Stimulated activated naive CD4-positive, alpha-beta T cell (primary cell): ENCODE measurements around the gene ADK.

ENCODE experiments used
- DNase-seq, 6 experiments: peaks; one replicate each; lab custom pipeline; 2025; lab: John Stamatoyannopoulos, UW

The ADK gene

DNA sequence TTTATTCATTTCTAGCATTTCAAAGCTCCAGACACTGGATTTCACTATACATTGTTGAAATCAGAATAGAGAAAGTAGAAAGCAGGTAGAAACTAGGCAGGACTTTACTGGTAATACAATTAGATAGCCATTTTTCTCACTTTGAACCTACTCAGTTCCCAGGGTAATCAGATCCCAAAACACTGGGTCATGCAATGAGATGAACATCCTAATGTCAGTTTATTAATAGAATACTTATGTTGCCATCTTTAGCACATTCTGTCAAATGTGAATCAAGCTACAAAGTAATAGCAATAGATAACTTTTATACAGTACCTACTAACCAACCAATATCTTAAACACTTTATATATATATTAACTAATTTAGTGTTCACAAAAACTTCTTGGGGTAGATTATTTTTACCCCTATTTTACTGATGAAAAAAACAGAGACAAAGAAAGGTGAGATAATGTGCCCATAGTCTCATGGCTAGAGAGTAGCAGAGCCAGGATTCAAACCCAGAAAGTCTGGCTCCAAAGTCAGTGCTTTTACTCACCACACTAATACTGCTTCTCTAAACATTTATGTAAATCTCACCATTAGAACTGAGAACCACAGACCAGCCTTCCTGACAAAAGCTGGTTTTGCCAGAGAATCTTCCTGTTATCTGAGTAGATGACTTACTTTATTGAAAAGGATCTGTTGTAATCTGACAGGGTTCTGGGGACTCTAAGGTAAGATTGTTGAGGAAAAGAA, 521.6 kb downstream of the ADK start:
- no peak for DNase-seq

DNA sequence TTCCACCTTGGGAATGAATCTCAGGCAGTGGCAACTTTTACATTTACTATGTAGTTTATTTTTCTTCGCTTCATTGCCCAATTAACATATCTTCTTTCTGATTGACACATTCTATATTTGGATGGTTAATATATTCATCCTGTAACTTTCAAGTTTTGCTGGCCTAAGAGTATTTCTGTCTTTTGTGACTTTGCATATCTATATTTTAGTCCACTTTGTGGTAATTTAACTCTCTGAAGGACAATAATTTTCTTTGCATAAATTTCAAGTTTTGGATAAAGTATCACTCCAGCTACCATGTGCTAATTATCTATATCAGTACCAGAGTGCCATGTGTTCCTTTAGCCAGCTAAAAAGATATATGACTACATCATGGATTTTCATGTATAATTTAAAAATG, 523.9 kb downstream of the ADK start:
- no peak for DNase-seq

DNA sequence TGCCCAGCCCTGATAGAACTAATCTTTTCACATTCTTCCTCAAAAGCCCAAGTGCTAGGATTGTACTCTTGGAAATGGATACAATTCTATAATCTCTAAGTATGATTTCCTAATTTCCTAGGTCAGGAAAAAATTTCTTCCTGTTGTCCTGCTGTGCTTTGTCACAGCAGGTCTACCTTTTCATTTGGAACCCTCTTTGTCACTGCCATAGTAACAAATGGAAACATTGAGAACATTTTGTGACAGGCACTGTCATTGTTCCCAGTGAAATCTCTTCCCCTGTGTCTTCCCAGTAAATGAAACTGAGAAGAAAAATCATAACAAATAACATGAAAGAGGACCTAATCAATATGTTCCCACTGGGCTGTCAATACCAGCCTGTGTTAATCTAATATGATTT, 524.5 kb downstream of the ADK start:
- no peak for DNase-seq

DNA sequence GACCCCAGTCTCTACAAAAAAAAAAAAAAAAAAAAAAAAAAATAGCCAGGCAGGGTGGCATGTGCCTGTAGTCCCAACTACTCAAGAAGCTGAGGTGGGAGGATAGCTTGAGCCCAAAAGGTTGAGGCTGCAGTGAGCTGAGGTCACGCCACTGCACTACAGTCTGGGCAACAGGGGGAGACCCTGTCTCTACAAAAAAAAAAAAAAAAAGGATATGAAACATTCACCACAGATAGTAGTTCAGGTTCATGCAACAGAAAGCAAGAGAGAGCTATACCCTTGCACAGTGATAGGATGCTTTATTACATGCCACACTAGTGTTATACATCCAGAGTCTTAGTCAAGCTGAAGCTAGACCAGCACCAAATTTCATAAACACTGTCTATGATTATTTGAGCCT, 526.9 kb downstream of the ADK start:
- no peak for DNase-seq

DNA sequence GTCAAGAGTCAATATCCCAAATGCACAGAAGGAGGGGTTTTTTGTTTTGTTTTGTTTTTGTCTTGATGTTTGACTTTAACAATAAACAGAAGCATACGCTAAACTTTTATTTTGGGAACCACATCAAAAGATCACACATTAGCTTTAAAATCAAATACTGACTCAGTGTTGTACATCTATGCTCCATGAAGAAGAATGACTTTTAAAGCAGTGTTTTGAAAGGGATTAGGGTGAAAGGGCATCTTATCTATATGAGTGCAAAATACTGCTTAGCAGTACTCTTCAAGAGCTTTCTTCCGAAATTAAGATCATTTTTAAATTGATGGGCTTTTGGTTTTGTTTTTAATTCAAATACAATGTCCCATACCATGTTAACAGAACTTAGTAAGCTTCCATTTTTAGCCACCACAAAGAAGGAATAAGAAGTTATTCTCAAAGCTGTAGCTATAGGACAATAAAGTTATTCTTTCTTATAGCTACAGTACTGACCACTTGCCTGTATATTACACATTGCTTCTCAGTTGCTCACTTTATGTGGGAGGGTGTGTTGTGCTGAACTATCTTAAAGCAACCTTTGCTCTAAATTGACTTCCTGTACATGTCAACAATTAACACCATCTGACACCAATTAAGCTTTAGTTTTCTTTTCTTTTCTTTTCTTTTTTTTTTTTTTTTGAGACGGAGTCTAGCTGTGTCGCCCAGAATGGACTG, 531.1 kb downstream of the ADK start:
- DNase-seq = no peak

DNA sequence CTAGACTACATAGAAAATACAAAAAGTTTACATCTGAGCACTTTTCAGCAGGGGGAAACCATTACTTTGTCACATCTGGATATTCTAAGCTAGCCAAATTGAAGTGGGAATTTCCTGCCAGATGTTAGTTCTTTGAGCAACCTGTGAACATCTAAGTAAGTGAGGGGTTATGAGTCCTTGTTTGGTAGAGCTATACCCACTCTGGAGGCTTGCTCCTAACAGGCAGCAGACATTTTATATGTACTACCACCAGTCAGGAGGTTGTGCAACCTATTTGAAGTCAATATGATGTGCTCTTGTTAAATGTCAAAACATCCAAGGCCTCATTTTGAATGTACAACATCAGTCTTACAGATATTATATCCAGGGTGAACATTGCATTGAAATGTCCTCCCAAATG, 532.0 kb downstream of the ADK start:
- no peak for DNase-seq

DNA sequence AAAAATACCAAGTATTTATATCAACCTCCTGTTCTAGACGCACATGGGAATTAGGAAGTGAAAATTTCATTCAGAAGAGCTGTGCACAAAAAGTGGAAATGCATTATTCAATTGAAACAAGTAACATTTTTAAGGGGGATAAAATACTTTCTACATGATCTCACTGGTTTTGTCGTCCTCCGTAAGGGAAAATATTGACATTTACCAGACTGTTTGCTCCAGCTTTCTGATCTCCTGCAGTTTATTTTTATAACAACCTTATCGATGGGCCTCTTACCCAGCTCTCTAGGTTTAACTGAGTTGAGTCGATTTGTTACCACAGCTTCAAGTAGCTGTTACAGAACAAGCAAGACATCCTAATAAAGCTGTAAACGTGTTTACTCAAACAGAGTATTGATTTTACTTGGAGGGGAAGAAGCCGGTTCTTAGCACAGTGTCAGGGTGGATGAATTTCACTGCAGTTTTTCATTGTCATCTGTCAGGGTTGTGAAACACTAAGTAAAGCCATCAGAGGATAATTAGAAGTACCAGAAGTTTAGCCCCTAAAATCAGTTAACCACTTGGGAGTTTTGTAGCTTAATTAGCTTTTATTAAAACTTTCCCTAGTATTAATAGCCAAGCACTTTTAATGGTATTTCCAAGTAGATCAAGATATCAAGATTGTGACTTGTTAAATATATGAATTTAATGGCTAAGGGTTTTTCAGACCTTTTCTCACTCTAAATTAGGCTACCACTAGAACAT, 532.8 kb downstream of the ADK start:
- DNase-seq = no peak

DNA sequence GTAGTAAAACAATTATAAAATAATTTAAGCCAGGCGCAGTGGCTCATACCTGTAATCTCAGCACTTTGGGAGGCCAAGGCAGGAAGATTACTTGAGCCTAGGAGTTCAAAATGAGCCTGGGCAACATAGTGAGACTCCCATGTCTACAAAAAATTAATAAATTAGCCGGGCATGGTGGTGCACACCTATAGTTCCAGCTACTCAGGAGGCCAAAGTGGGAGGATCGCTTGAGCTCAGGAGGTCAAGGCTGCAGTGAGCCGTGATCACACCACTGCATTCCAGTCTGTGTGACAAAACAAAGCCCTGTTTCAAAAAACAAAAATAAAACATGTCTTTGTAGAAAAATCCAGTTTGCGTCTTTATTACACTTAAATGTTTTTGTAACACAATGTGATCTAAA, 533.4 kb downstream of the ADK start:
- DNase-seq = no peak

DNA sequence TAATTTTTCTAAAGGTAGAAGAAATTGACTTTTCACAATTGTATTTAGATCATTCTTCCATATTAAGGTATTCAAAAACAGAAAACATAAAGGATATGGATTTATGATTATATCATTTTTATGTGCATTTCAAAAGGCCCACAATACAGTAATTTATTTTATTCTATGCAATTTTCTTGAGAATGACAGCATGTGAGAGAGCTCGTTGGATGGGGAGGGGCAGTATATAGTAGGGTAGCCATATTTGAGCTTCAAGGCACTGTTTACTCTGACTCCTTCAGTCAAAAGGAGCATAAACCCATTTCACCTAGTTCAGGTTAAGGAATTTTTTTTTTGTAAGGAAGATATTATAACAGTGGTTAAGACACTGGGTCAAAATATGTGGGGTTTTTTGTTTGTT, 534.5 kb downstream of the ADK start:
- no peak for DNase-seq

DNA sequence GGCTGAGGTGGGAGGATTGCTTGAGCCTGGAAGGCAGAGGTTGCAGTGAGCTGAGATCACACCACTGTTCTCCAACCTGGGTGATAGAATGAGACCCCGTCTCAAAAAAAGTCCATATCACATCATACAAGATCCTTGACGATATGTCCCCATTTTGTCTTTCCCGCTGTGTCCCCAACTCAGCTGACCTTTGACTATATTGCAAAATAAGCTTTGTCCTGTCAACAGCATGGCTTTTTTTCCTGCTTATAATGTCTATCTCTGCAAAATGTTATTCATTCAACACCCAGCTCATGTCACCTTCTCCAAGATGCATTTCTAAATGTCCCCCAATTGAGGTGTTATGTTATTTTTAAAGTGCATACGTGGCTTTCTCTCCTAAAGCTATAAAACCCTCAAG, 539.4 kb downstream of the ADK start:
- DNase-seq = no peak

DNA sequence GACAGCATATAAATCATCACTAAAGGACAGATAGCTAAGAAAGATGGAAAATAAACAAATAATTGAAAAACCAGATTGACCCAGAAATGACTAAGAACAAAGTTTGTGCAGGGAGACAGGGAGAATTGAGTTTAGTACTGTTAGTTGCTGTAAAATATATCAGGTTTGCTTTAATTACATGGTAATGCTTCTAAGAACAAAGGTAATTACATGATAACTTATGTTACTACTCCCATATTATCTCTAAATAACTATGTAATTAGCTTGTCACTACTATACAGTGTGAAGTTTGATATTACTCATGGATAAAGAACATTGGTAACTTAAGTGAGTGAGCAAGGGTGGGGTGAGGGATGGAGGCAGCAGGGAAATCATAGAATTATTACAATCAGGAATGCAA, 540.1 kb downstream of the ADK start:
- DNase-seq = no peak

DNA sequence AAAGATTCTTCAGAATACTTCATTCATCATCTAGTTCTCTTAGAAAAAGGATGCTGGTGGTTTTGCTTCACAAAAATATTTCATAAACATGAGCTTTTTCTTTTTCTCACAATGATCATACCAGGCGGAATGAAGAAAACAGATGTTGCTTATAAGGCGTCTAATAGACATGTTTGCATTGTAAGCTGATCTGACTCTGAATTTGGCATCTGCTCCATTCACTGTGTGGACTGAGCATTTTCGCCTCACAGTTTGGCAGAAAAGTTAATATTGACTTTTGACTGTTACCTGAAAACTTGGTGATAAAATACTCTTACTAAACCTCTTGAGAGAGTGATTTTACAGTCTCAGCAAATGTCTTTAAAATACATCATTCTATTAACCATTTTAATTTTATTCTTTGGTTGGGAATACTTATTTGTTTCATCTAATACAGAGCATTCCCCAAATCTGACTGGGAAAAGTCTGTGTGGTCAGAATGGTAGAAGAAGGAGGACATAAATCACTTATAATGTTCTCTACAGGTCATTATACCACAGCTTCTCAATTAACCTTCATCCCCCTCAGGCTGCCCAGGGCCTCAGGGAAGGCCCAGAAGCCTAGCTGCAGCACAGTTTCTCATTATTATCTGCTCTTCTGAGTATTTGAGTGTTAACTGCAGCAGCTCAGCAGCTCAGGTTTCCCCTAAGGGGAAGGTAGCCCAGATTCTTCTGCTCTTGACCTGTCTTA, 553.8 kb downstream of the ADK start:
- no peak for DNase-seq

DNA sequence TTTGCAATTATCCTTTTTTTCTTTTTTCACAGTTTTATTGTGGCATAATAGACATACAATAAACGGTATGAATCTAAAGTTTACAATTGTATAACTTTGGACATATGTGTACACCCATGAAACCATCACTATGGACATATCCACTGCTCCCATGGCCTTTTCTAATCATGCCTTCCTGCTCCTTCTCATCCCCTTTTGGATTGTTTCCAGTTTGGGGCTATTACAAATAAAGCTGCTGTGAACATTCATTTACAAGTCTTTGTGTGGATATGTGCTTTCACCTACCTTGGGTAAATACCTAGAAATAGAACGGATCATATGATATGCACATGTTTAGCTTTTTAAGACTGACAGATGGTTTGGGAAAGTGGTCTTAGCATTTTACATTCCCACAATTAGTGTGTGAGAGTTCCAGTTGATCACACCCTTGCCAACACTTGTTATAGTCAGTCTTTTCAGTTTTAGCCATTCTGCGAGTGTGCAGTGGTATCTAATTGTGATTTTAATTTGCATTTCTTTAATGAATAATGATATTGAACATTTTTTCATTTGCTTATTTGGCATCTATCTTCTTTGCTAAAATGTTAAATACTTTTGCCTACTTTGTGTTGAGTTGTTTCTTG, 554.4 kb downstream of the ADK start:
- DNase-seq = no peak

DNA sequence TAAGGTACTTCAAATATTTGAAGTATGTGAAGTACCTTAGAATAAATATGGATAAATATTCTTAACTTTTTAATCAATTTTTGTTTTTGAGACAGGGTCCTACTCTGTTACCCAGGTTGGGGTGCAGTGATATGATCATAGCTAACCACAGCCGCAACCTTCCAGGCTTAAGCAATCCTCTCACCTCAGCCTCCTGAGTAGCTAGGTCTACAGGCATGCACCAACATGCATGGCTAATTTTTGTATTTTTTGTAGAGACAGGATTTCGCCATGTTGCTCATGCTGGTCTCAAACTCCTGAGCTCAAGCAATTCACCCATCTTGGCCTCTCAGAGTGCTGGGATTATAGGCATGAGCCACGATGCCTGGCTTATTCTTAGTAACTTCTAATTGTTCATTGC, 555.9 kb downstream of the ADK start:
- no peak for DNase-seq

DNA sequence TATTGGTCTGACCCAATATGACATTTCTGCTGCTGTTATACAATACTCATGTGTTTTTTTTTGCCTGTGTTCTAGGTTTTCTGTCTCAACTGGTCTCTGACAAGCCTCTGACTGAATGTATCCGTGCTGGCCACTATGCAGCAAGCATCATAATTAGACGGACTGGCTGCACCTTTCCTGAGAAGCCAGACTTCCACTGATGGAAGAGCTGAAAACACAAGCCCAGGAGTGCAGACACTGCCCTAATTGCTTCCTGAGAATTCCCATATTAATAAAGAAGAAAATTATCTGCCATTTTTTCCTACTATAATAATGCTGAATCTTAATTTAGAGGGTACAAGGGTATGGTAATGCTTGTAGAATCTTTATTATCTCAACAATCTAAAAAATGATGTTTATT, 557.2 kb downstream of the ADK start:
- no peak for DNase-seq

DNA sequence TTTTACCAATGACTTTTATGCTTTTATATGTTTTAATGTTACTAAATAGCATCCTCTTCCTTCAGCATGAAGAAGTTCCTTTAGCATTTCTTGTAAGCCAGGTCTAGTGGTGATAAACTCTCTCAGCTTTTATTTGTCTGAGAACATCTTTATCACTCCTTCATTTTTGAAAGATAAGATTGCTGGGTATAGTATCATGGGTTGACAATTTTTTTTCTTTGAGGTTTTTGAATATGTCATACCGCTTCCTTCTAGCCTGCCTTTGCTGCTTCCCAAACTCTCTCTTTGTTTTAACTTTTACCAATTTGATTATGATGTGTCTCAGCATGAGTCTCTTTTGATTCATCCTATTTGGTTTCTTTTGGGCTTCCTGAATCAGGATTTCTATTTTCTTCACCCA, 567.2 kb downstream of the ADK start:
- peak in 1 of 6 experiments; percentile 4 for DNase-seq

DNA sequence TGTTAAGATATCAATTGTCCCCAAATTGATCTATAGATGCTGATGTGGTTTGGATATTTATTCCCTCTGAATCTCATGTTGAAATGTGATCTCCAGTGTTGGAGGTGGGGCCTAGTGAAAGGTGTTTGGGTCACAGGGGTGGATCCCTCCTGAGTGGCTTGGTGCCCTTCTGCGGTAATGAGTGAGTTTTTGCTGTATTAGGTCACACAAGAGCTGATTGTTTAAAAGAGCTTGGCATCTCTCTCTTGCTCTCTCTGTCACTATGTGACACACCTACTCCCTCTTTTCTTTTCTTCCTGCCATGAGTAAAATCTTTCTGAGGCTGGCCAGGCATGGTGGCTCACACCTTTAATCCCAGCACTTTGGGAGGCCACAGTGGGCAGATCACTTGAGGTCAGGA, 577.2 kb downstream of the ADK start:
- DNase-seq = no peak

DNA sequence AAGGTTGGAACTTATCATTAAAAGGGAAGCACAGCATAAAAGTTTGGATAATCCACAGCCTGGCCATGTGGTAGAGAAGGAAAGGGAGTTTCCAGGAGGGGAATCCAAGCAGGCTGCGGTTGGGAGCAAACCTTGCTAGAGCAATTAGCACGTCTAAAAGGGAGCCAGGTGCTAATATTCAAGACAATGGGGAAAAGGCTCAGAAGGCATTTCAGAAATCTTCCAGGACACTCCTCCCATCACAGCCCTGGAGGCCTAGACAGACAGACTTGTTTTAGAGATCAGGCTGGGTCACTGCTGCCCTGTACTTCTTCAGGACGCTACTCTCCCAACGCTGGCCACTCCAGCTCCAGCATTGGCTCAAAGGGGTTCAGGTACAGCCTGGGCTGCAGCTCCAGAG, 579.2 kb downstream of the ADK start:
- DNase-seq = no peak

DNA sequence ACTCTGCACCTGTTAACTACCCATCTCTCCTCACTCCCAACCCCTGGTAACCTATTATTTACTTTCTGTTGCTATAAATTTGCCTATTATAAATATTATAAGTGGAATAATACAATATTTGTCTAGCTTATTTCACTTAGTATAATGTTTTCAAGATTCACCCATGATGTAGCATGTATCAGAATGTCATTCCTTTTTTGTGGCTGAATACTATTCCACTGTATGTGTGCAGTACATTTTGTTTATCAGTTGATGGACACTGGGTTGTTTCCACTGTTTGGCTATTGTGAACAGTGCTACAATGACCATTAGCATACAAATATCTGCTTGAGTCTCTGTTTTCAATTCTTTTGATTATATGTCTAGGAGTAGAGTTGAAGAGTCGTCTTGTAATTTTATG, 582.6 kb downstream of the ADK start:
- no peak for DNase-seq

DNA sequence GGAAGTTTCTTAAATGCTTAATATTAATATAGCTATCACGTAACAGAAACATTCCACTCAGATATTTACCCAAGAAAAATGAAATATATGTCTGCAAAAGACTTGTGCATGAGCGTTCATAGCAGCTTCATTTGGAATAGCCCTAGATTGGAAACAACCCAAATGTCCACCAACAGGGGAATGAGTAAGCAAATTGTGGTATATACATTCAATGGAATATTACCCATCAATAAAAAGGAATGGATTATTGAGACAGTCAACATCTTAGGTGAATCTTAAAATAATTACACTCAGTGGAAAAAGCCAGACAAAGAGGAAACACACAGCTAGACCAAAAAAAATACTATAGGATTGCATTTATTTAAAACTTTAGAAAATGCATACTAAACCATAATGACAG, 585.0 kb downstream of the ADK start:
- no peak for DNase-seq

DNA sequence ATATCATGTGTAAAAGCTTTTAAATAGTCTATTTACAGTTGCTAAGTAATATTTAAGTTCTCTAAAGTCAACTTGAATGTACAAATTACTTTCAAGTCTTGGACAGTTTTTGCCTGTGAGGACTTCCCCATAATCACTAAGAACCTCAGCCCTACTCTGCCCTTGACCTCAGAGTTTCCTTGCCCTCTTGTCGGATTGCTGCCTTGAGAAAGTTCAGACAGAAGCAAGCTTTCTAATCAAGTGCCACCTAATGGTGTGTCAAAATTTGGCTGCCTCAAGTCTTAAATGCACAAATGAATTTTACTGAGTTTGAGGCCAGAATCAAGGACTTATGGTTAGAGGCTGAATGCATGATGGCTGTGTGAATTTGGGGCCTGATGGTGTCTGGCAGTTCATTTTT, 587.0 kb downstream of the ADK start:
- no peak for DNase-seq

DNA sequence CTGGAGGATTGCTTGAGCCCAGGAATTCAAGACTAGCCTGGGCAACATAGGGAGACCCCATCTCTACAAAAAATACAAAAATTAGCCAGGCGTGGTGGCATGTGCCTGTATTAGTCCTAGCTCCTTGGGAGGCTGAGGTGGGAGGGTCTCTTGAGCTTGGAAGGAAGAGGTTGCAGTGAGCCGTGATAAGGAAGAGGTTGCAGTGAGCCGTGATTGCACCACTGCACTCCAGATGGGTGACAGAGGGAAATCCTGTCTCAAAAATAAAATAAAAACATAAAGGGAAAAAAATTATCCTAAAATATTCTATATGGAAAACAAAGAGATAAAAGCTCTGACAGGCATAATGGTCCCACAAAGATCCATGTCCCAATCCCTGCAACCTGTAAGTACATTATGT, 587.5 kb downstream of the ADK start:
- no peak for DNase-seq
